Stimulated activated naive B cell treated with anti-CD40 and anti-IgM and Interleukin-4, amounts not matched to agents 10 μg/mL and 1 μg/mL and 100 μg/mL, for 72 hours (primary cell): ENCODE measurements around the gene RNF208.

ENCODE experiments used
- ATAC-seq, 2 donors: fragments of 150-1000 bp; cut with Tn5 transposase; replicated peaks; 2 replicates each; pipeline ENCODE4 v1.10.0; 2021; ENCODE audit warnings: moderate library complexity in 1 of 2
- DNase-seq: peaks from one replicate; pipeline ENCODE4 v3.0.0; 2021
- H3K27ac Mint-ChIP-seq: one replicate; pipeline ENCODE4 v1.8.0; 2022; ENCODE audit warnings: mild to moderate bottlenecking, mixed read lengths
- H3K27me3 Mint-ChIP-seq, 2 donors: one replicate each; pipeline ENCODE4 v1.8.0; 2022; ENCODE audit warnings: mixed read lengths in 2 of 2
- H3K36me3 Mint-ChIP-seq, 2 donors: one replicate each; pipeline ENCODE4 v1.8.0; 2022; ENCODE audit warnings: mixed read lengths in 2 of 2, mild to moderate bottlenecking in 1 of 2
- H3K4me1 Mint-ChIP-seq, 2 donors: one replicate each; pipeline ENCODE4 v1.8.0; 2022; ENCODE audit warnings: mixed read lengths in 2 of 2, mild to moderate bottlenecking in 1 of 2
- H3K4me3 Mint-ChIP-seq, 2 donors: one replicate each; pipeline ENCODE4 v1.8.0; 2022; ENCODE audit warnings: mild to moderate bottlenecking in 2 of 2, mixed read lengths in 2 of 2, moderate library complexity in 1 of 2
- H3K9me3 Mint-ChIP-seq, 2 donors: one replicate each; pipeline ENCODE4 v1.8.0; 2022; ENCODE audit warnings: mixed read lengths in 2 of 2, mild to moderate bottlenecking in 1 of 2

Gene RNF208

DNA sequence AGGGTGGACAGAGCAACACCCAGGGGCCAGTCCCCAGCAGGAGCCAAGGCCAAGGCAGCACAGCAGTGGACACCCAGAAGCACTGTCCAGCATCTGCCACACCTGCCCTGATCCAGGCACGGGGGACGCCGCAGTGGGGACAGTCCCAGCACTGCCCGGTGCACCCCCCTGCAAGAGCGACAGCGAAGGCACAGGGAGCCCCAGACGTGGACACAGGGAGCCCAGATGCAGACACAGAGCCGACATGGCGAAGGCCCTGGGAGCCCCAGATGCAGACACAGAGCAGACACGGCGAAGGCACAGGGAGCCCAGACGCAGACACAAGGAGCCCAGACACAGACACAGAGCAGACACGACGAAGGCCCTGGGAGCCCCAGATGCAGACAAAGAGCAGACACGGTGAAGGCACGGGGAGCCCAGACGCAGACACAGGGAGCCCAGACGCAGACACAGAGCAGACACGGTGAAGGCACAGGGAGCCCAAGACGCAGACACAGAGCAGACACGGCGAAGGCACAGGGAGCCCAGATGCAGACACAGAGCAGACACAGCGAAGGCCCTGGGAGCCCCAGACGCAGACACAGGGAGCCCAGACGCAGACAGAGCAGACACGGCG, 38.0 kb downstream of the RNF208 start:
- no peak overlapping the region for H3K4me3 Mint-ChIP-seq
- no peak overlapping the region for H3K27ac Mint-ChIP-seq
- no peak for ATAC-seq
- peaks cover 23 to 44% of the 10 kb centered on the region in 2 donors for H3K4me1 Mint-ChIP-seq
- DNase-seq: no peak
- H3K9me3 Mint-ChIP-seq: no peaks in the 10 kb centered on the region
- peaks cover 31 to 56% of the 10 kb centered on the region in 2 donors for H3K36me3 Mint-ChIP-seq
- no peaks in the 10 kb centered on the region for H3K27me3 Mint-ChIP-seq

DNA sequence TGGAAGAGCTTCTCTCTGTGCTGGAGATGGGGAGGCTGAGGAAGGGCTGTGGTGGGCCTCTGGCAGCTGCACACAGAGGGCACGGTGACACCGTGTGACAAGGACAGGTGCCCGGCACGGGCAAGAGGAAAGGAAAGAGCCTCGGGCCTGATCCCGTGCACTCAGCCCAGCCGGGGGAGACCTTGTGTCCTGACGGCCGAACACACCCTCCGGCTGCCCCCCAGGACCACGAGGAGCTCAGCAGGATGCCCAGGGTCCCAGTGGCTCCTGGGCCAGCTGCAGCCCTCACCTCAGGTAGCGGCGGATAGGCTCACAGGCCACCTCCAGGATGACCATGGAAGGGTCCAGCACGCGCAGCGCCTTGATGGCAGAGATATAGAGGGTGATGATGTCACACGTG, 39.2 kb downstream of the RNF208 start:
- Mint-ChIP-seq H3K9me3 (no peaks in the 10 kb centered on the region), H3K27me3 (no peaks in the 10 kb centered on the region), H3K27ac (no peak overlapping the region), H3K36me3 (peaks cover 33 to 58% of the 10 kb centered on the region in 2 donors), H3K4me1 (peaks cover 20 to 36% of the 10 kb centered on the region in 2 donors), H3K4me3 (no peak overlapping the region)
- no peak for DNase-seq
- ATAC-seq: no peak

DNA sequence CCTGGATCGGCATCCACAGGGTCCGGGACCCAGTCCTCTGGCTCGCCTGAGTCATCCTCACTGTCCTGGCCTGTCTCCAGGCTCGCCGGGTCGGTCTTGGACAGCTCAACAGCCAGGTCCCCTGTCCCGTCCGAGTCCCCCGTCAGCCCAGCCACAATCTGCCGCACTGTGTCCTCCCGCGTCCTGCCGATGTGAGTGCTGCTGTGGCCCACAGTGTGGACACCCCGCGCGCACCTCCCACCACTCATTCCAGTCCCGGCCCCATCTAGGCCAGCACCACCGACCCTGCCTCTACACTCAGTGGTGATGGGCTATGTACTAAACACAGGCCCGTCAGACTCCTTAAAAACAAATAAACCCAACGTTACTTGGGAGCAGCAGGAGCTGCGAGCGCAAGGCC, 40.4 kb downstream of the RNF208 start:
- peaks cover 35 to 60% of the 10 kb centered on the region in 2 donors for H3K36me3 Mint-ChIP-seq
- no peak overlapping the region for H3K27ac Mint-ChIP-seq
- DNase-seq: no peak
- H3K9me3 Mint-ChIP-seq: no peaks in the 10 kb centered on the region
- ATAC-seq: no peak
- no peaks in the 10 kb centered on the region for H3K27me3 Mint-ChIP-seq
- peaks cover 12 to 24% of the 10 kb centered on the region in 2 donors for H3K4me1 Mint-ChIP-seq
- no peak overlapping the region for H3K4me3 Mint-ChIP-seq

DNA sequence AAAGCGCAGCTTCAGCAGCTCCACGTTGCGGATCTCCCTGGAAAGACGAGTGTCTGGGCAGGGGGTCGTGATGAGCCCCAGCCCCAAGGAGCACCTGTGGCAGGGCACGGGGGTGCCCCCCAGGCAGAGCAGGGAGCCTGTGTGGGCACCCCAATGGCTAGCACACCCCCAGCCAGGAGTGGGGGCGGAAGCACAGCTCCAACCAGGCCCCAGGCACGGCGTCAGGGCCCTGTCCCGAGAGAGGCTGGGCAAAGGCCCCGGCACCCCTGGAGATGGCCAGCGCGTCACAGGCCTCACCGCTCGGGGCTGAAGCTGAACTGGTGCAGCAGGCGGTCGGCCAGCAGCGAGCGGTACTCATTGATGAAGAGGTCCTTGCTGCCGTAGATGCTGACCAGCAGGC, 41.5 kb downstream of the RNF208 start:
- ATAC-seq (no peak), DNase-seq (no peak)
- H3K4me3 Mint-ChIP-seq: no peak overlapping the region
- H3K27ac Mint-ChIP-seq: no peak overlapping the region
- peaks cover 10 to 19% of the 10 kb centered on the region in 2 donors for H3K4me1 Mint-ChIP-seq
- no peaks in the 10 kb centered on the region for H3K9me3 Mint-ChIP-seq
- H3K36me3 Mint-ChIP-seq: peaks cover 37 to 58% of the 10 kb centered on the region in 2 donors
- H3K27me3 Mint-ChIP-seq: no peaks in the 10 kb centered on the region

DNA sequence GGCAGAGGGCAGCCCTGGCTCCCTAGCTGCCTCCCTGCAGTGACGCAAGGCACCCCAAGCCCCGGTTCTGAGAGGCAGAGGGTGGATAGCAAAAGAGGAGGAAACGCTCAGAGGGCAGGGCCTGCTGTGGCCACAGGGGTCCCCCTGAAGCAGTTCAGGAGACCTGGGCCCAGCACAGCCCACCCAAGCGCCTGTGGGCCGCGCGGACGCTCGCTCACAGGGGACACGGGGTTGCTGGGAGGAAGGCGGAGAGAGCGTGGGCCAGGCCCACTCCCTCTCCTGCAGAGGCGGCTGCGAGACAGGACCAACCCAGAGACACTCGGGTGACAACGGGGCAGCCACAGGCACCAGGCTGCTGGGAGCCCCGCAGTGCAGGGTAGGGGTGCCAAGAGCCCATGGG, 42.3 kb downstream of the RNF208 start:
- Mint-ChIP-seq H3K27ac (no peak overlapping the region), H3K4me1 (peaks cover 8 to 15% of the 10 kb centered on the region in 2 donors), H3K4me3 (no peak overlapping the region), H3K36me3 (peaks cover 37 to 55% of the 10 kb centered on the region in 2 donors), H3K27me3 (no peaks in the 10 kb centered on the region), H3K9me3 (no peaks in the 10 kb centered on the region)
- DNase-seq: no peak
- no peak for ATAC-seq

DNA sequence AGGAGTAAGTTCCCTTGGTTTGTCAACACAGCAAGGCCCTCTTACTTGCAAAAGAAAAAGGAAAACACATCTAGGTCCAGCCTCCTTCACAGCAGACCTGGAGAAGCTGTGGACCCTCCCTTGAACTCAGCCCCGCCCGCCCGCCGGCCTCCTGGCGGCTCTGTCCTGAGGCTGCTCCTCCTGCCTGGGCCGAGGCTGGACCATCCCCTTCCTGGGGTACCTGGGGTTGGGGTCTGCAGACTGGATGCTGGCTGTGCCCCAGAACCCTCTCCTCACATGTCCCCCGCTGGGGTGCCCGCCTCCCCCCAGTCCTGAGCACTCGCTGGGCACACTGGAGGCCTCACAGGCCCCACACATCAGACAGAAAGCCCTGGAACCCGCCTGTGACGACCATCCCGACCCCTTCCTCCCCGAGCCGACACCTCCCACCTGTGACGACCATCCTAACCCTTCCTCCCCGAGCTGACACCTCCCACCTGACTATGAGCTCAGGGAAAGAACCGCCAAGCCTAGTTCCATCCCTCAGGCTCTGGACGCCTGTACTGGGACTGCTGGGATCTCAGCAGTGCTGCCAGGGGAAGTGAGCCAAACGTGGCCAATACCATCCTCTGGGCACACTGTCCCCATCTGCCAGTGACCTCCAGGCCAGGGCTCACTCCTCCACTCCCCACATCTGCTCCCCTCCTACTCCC, 43.0 kb downstream of the RNF208 start:
- Mint-ChIP-seq H3K9me3 (no peaks in the 10 kb centered on the region), H3K27ac (no peak overlapping the region), H3K4me1 (peaks cover 2 to 9% of the 10 kb centered on the region in 2 donors), H3K4me3 (no peak overlapping the region), H3K36me3 (peaks cover 33 to 48% of the 10 kb centered on the region in 2 donors), H3K27me3 (no peaks in the 10 kb centered on the region)
- DNase-seq: no peak
- no peak for ATAC-seq

DNA sequence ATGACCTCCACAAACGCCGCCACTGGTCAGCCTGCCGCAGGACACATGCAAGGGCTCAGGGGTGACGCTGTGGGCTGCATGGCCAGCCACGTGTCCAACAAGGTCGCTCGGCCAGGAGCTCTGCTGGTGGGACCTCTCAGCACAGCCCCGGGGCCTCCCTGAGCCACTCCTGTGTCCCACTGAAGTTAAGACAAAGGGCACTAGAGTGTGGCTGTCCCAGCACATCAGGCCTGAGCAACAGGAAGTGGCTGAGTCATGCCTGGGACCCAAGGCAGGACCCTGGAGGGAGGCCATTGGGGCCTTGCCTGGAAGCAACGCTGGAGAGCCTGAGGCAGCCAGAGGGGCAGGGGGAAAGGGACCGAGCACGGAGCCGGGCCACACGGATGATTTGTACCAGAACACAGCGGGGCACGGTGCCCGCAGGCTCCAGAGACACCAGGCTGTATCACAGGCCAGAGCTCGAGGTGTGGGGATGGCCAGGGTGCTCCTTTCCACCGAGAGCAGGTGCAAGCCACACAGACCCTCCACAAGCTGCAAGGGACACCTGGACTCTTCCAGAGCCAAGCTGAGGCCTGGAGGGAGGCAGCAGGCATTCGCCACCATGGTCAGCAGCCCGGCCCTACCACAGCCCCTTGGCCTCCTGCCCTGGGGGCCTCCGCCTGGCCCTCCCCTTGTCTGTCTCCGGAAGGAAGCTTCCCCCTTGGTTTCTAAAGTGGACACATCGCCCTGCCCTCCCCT, 43.7 kb downstream of the RNF208 start:
- Mint-ChIP-seq H3K9me3 (no peaks in the 10 kb centered on the region), H3K27me3 (peaks cover 0 to 1% of the 10 kb centered on the region in 2 donors), H3K36me3 (peaks cover 26 to 41% of the 10 kb centered on the region in 2 donors), H3K4me3 (no peak overlapping the region), H3K4me1 (peaks cover 2 to 6% of the 10 kb centered on the region in 2 donors), H3K27ac (no peak overlapping the region)
- ATAC-seq (no peak), DNase-seq (no peak)

DNA sequence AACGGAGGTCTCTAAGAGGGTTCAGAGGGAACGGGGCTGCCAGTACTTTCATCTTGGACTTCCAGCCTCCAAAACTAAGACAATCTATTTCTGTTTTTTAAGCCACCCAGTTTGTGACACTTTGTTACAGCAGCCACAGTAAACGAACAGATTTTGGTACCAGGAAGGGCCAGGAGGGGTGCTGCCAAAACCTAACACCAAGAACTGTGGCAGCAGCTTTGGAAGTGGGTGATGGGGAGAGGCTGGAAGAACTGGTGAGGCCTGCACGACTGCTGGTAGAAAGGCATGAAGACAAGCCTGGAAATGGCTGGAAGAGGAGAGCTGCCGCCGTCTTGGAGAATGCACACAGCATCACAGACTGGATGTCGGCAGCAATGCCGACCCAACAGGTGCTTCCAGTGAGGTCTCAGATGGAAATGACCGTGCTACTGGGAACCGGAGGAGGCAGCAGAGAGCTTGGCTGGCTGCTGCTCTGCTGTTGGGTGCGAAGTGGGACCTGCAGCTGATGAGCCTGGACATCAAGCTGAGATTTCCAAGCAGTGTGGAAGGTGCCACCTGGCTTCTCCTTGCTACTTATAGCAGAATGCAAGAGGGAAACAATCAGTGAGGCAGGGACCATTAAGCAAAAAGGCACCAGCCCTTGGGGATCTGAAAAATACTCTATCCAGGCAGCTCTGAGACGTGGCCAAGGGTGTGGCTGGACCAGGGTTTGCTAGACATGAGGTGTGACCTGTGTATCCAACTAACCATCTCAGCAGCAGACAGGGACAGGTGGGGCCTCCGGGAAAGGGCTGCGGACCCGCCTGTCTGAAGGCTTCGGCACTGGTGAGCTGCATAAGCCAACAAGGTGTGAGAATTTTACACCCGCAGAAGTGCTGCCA, 45.5 kb downstream of the RNF208 start:
- peak overlapping the region; percentile 71 for H3K27ac Mint-ChIP-seq
- no peak overlapping the region for H3K4me3 Mint-ChIP-seq
- H3K9me3 Mint-ChIP-seq: no peaks in the 10 kb centered on the region
- peaks cover 2 to 7% of the 10 kb centered on the region in 2 donors for H3K27me3 Mint-ChIP-seq
- ATAC-seq: peak; percentile 61 to 72
- H3K4me1 Mint-ChIP-seq: peaks cover 5 to 11% of the 10 kb centered on the region in 2 donors
- peaks cover 19 to 29% of the 10 kb centered on the region in 2 donors for H3K36me3 Mint-ChIP-seq
- no peak for DNase-seq

DNA sequence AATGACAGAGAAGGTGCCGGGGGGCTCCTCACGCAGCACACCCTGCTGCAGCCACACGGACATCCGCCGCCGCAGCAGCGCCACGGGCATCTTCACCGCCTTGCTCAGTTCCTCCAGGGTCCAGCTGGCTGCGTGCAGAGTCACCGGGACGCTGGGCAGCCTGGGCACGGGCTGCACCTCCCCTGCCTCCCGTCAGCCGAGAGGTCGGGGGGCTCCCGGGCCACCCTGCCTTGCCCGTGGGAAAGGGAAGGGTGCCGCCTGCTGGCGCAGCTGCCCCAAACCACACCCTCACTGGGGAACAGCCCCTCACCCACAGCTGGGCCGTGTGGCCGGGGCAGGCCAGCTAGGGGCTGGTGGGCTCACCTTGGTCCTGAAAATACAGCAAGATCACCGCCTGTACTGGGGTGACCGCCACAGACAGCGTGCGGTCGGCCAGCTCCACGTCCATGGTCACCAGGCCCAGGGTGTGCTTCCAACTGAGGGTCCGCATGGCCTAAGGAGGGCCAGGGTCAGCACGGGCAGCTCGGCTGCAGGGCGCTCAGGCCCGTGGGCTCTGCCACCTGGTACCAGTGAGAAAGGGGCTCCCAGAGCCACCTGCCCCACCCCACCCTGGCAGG, 46.6 kb downstream of the RNF208 start:
- ATAC-seq: no peak

DNA sequence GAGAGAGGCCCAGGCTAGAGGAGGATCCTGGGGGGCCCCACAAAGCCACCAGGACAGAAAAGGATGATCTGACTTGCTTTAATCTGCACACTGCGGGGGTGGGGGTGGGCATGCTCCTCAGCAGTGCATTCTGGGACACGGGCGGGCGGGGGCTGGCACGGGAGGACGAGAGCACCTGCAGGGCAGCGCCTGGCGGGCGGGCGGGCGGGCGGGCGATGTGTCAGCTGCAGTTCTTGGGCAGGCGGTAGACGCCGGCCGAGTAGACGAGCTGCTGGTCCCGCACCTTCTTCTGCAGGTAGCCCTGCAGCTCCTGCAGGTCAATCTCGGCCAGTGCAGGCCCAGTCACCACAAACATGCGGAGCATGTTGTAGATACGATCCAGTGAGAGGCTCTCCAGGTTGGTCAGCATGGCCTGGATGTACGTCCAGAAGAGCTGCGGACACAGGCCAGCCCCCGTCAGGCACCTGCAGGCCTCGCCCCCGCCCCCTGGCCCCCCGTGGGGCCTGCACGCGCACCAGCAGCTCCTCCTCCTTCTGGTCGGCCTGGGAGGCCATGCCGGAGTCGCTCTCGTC, 47.2 kb downstream of the RNF208 start:
- Mint-ChIP-seq H3K27ac (no peak overlapping the region), H3K36me3 (peaks cover 15 to 18% of the 10 kb centered on the region in 2 donors), H3K27me3 (peaks cover 17 to 18% of the 10 kb centered on the region in 2 donors), H3K4me1 (peaks cover 9 to 23% of the 10 kb centered on the region in 2 donors), H3K9me3 (no peaks in the 10 kb centered on the region), H3K4me3 (no peak overlapping the region)
- ATAC-seq (peak in 1 of 2 donors; percentile 13), DNase-seq (no peak)

More for the DNA sequence above, 46.6 kb downstream of the RNF208 start:
- DNase-seq: no peak
- Mint-ChIP-seq H3K4me3 (no peak overlapping the region), H3K9me3 (no peaks in the 10 kb centered on the region), H3K36me3 (peaks cover 19 to 23% of the 10 kb centered on the region in 2 donors), H3K27me3 (peaks cover 11 to 13% of the 10 kb centered on the region in 2 donors), H3K27ac (no peak overlapping the region), H3K4me1 (peaks cover 7 to 18% of the 10 kb centered on the region in 2 donors)

DNA sequence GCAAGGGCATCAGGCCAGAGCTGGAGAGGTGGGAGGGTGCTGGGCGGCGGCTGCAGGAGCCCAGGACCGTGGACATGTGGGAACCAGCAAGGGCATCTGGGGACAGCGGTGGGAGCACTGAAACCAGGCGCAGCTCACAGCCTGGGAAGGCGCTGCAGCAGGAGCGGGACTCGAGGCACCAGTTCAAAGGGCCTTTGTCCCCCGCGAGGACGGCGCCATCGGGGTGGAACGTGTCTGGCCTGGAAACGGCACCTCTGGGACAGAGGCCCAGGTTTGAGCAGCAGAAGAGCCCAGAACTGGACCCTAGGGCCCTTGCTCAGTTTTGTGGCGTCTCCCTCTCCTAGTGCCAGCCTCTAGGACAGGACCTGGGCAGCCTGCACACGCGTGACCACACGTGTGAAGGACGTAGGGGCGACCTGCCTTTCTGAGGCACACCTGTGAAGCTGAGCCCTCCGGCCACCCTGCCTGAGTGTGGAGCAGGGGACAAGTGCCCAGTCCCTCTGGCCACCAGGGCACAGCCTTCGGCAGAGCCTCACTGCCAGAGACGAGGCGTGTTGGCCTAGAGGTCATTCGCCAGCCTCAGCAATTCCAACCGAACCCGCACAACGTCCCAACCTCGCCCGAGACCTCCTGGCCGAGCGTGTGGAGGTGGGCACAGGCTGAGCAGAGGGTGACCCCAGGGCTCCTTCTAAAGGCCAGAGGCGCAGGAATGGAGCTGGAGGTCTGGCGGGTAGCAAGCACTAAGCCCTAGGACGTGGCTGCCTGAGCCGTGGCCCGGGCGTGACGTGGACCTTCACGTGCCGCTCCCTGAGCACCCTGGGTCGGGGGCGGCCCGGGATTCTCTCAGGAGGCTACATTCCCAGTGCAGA, 48.0 kb downstream of the RNF208 start:
- Mint-ChIP-seq H3K36me3 (peaks cover 7 to 11% of the 10 kb centered on the region in 2 donors), H3K27me3 (peaks cover 19 to 22% of the 10 kb centered on the region in 2 donors), H3K9me3 (no peaks in the 10 kb centered on the region), H3K27ac (no peak overlapping the region), H3K4me3 (no peak overlapping the region), H3K4me1 (peaks cover 7 to 27% of the 10 kb centered on the region in 2 donors)
- no peak for DNase-seq
- no peak for ATAC-seq

DNA sequence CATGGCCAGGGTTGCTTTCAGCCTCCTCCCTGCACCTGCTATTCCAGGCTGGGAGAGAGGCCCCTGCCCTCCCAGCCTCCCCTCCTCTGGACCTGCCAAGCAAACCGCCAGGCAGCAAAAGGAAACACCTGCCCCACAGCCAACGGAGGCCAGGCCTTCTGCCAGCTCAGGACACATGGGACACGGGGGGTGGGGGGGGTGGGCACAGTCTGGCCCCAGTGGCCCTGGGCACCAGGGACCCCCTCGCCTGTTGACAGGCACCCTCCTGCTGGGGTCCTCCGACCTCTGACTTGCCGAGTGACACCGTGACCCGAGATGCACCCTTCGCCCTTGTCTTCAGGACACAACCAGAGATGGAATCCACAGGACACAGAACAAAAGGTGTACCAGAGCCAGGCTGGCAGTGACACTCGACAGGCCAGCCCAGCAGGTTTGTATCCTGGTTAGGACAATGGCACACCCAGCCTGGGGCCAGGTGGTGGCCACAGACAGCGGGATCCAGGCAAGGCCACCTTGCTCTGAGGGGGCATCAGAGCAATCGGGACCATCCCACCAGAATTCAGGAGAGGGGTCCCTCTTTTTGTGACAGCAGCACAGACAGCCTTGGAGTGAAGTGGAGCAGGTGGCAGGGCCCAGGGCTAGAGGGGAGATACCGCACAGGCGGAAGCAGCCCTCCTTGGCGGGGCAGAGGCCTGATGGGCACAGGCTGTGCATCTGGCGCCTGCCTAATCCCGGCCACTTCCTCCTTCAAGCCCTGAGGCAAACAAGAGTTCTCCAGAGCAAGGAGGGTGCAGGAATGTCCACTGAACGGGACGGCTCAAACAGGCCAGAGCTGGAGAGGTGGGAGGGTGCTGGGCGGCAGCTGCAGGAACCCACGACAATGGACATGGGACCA, 48.9 kb downstream of the RNF208 start:
- ATAC-seq: no peak
- peak overlapping the region in 1 of 2 donors; percentile 27 for H3K4me3 Mint-ChIP-seq
- peaks cover 9 to 33% of the 10 kb centered on the region in 2 donors for H3K4me1 Mint-ChIP-seq

More for the DNA sequence above, 48.9 kb downstream of the RNF208 start:
- peak overlapping the region; percentile 14 for H3K27ac Mint-ChIP-seq
- peaks cover 22 to 31% of the 10 kb centered on the region in 2 donors for H3K27me3 Mint-ChIP-seq
- no peak for DNase-seq
- no peaks in the 10 kb centered on the region for H3K9me3 Mint-ChIP-seq
- H3K36me3 Mint-ChIP-seq: peaks cover 5 to 8% of the 10 kb centered on the region in 2 donors
